VCaP (cell line): ENCODE data around the gene NAPEPLD.
"Not testable (repeated sequence)": the region's sequence is repeated elsewhere in the genome, so short reads cannot be mapped to it uniquely, and the experiment has no call there.

Experiments
- H3K27ac ChIP-seq: fragments of 450-650 bp; 2 replicates; pipeline ENCODE4 v1.5.1; 2017
- TF ChIP-seq, protein P1 (sequence below): fragments of 450-650 bp; conservative IDR thresholded peaks from 2 replicates; pipeline ENCODE4 v1.5.1; 2017; ENCODE audit warnings: mild to moderate bottlenecking, moderate library complexity

NAPEPLD gene

DNA sequence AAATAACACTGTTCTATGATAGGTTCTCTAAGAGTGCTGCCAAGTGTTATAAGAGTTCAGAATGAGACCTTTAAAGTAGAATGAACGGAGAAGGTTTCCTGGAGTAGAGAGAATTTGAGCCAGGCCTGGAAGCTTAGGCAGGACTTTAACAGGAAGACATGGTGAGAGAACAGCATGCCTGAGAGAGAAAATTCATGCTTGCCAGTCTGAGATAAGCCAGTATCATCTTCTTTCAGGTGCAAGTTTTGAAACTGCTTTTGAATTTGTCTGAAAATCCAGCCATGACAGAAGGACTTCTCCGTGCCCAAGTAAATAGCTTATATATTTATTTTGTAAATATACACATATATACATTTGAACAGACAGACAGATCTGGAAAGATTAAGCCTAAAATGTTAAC, 51.9 kb downstream of the NAPEPLD start:
- H3K27ac ChIP-seq: no peak overlapping the region
- TF ChIP-seq, protein P1, sequence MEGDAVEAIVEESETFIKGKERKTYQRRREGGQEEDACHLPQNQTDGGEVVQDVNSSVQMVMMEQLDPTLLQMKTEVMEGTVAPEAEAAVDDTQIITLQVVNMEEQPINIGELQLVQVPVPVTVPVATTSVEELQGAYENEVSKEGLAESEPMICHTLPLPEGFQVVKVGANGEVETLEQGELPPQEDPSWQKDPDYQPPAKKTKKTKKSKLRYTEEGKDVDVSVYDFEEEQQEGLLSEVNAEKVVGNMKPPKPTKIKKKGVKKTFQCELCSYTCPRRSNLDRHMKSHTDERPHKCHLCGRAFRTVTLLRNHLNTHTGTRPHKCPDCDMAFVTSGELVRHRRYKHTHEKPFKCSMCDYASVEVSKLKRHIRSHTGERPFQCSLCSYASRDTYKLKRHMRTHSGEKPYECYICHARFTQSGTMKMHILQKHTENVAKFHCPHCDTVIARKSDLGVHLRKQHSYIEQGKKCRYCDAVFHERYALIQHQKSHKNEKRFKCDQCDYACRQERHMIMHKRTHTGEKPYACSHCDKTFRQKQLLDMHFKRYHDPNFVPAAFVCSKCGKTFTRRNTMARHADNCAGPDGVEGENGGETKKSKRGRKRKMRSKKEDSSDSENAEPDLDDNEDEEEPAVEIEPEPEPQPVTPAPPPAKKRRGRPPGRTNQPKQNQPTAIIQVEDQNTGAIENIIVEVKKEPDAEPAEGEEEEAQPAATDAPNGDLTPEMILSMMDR: no peak

DNA sequence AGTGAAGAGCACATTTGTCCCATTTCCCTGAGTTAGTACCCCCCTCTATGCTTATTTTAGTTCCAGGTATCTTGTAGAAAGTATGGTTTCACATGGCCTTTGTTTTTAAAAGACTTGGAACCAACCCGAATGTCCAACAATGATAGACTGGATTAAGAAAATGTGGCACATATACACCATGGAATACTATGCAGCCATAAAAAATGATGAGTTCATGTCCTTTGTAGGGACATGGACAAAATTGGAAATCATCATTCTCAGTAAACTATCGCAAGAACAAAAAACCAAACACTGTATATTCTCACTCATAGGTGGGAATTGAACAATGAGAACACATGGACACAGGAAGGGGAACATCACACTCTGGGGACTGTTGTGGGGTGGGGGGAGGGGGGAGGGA, 53.3 kb downstream of the NAPEPLD start:
- not testable (repeated sequence) for H3K27ac ChIP-seq

DNA sequence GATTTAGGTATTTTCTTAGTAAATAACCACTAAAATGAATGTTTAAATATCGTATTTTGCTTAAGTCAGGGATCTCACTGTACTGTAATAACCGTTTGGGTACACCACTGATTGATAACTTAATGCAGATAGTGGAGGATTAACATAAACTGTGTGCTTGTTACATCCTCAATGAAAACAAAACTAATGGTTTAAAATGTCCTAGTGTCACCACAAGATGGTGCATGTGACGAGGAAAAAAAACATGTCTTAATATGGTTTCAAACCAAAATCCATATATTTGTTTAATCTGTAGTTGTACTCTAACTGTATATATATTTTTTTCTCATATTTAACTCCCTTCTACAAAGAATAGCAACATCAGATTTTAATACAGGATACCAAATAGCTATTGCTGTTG, 54.8 kb downstream of the NAPEPLD start:
- no peak overlapping the region; the same call in 1 of the 2 replicates for H3K27ac ChIP-seq
- TF ChIP-seq, protein P1: peak; percentile 70

DNA sequence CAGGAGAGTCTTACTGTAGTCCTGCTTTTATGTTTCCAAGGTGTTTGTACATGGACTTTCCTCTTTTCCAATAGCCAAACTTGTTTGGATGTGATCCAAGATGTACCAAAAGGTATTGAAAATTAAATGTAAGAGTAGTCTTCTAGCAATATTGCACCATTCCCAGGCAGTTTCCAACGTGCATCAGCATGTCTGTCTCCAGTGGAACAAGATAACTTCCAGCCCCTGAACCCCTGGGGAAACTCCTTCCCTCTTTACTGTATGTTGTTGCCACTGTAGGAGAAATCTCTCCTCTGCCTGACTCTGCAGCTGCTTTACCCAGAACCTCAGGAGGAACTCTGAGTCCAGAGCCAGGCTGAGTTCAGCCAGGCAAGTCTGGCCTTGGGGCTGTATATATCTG, 55.5 kb downstream of the NAPEPLD start:
- TF ChIP-seq, protein P1: no peak
- no peak overlapping the region; the same call in 1 of the 2 replicates for H3K27ac ChIP-seq

DNA sequence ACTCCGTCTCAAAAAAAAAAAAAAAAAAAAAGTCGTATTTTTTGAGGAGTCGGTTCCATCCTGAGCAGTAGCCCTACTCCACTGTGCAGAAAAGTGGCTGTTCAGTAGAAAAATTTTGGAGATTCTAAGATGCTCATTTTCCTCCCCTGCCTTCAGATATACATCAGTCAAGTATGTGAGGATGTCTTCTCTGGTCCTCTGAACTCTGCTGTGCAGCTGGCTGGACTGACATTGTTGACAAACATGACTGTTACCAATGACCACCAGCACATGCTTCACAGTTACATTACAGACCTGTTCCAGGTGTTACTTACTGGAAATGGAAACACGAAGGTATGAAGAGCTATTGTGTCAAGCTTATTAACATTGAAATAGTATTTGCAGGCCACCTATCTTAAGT, 56.6 kb downstream of the NAPEPLD start:
- not testable (repeated sequence) for H3K27ac ChIP-seq

DNA sequence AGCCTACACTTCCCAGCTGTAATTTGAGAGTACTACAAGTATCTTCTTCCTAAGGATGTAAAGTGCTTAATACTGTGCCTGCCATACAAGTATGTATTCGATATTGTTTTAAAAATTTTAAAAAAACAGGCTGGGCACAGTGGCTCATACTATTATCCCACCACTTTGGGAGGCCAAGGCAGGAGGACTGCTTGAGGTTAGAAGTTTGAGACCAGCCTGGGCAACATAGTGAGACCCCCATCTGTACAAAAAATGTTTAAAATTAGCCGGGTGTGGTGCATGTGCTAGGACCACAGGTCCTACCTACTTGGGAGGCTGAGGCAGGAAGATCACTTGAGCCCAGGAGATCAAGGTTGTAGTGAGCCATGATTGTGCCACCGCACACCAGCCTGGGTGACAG, 65.7 kb downstream of the NAPEPLD start:
- no peak overlapping the region for H3K27ac ChIP-seq
- TF ChIP-seq, protein P1: no peak

DNA sequence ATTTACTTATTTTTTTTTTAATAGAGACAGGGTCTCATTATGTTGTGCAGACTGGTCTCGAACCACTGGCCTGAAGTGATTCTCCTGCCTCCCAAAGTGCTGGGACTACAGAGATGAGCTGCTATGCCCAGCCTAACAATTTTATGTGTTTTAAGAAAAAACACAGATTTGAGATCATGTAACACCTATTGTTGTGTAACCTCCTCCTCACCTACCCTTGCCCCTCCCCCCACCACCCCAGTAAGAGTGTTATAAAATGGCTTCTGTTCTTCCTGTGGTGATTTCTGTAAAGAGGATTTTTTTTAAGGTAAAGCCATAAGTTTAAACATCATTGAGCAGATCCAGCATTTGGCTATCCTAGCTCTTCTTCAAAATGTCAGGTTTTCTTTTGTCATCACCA, 66.4 kb downstream of the NAPEPLD start:
- H3K27ac ChIP-seq: no peak overlapping the region
- TF ChIP-seq, protein P1: no peak

DNA sequence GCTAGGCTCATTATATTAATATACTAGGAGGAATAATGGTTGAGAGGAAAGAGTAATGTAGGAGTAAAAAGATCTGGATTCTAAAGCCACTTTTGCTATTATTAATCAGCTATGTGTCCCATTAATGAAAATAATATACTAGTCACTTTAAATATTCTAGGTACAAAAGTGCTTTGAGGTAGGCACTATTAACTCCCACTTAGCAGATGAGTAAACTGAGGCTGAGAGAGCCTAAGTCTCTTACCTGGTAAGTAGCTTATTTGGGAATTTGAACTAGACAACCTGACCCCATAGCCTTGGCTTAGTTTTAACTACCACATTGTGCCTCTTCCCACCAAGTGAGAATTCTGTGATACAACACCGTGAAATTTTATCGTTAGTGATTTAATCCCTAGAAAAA, 68.0 kb downstream of the NAPEPLD start:
- TF ChIP-seq, protein P1: no peak

DNA sequence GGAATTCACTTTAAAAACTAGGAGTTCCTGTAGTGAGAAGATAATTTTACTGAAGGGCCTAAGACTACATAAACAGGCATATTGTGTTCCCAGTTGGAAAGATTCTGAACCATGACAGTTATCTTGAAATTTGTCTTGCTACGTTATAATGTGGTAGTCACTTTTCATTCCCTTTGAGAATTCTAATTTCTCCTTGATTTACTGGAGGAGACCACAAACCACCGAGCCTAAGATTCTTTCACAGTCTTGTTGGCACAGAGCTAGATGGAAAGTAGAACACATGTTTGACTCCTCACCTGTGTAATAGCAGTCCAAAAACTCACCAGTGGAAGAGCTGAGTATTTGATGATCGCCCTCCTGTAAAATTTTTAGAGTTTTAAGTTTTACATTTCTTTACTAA, 69.1 kb downstream of the NAPEPLD start:
- H3K27ac ChIP-seq: no peak overlapping the region
- TF ChIP-seq, protein P1: no peak

More for the DNA sequence above, 68.0 kb downstream of the NAPEPLD start:
- H3K27ac ChIP-seq: no peak overlapping the region

DNA sequence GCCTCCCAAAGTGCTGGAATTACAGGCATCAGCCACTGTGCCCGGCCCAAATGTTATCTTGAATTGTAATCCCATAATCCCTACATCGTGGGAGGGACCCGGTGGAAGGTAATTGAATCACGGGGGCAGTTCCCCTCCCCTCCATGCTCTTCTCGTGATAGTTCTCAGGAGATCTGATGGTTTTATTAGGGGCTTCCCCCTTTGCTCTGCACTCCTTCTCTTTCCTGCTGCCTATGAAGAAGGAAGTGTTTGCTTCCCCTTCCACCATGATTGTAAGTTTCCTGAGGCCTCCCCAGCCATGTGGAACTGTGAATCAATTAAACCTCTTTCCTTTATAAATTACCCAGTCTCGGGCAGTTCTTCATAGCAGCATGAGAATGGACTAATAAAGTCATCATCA, 70.7 kb downstream of the NAPEPLD start:
- not testable (repeated sequence) for H3K27ac ChIP-seq
